HEK293 (cell line): ENCODE measurements around the gene PRSS12.

ENCODE experiments used
- CTCF ChIA-PET: fragments of 350-600 bp; formaldehyde crosslinking; extraction: SDS; loops from one replicate; lab custom pipeline; 2021; ENCODE audit warnings: antibody characterized with exemption; lab: Yijun Ruan, JAX
- POLR2A ChIA-PET: fragments of 300-600 bp; formaldehyde crosslinking; extraction: SDS; loops from one replicate; lab custom pipeline; 2020; ENCODE audit warnings: antibody characterized with exemption, inconsistent platforms; lab: Yijun Ruan, JAX
- H3K27ac ChIP-seq: fragments of 200-500 bp; sonication (Bioruptor generic); 2 replicates; pipeline ENCODE4 v1.5.1; 2014; ENCODE audit warnings: low read depth, low read length, control low read depth, inconsistent platforms; ENCODE audit errors: extremely low read depth
- H3K36me3 ChIP-seq, 2 experiments: fragments of 200-500 bp in 1 of 2; sonication (Bioruptor generic) in 1 of 2; 1 replicate in 1 of 2; 2 replicates in 1 of 2; pipeline ENCODE4 v1.5.1; 2014 to 2017; ENCODE audit warnings: inconsistent platforms in 2 of 2, low read length in 2 of 2; ENCODE audit not compliant: control insufficient read depth in 2 of 2, insufficient read depth in 1 of 2
- H3K4me1 ChIP-seq: fragments of 200-500 bp; sonication (Bioruptor generic); 2 replicates; pipeline ENCODE4 v1.5.1; 2014; ENCODE audit warnings: mild to moderate bottlenecking, low read length, inconsistent platforms; ENCODE audit not compliant: control insufficient read depth, insufficient read depth
- H3K4me3 ChIP-seq: 2 replicates; pipeline ENCODE4 v1.5.1; 2011; ENCODE audit warnings: low read depth, mild to moderate bottlenecking, control low read depth, low read length, moderate library complexity
- H3K9me3 ChIP-seq: fragments of 200-500 bp; sonication (Bioruptor generic); 2 replicates; pipeline ENCODE4 v1.5.1; 2014; ENCODE audit warnings: low read depth, low read length, inconsistent platforms; ENCODE audit not compliant: control insufficient read depth, insufficient read depth
- AEBP2 ChIP-seq: fragments of 450-650 bp; formaldehyde crosslinking; IDR thresholded peaks from 2 replicates; pipeline ENCODE4 v1.5.1; 2016; ENCODE audit warnings: missing biosample characterization, missing genetic modification characterization, borderline replicate concordance
- CTCF ChIP-seq: fragments of 450-650 bp; formaldehyde crosslinking; IDR thresholded peaks from 2 replicates; pipeline ENCODE4 v1.5.1; 2016; ENCODE audit warnings: missing biosample characterization, missing genetic modification characterization
- GLI4 ChIP-seq: fragments of 450-650 bp; formaldehyde crosslinking; IDR thresholded peaks from 2 replicates; pipeline ENCODE4 v1.5.1; 2016; ENCODE audit warnings: missing biosample characterization, missing genetic modification characterization
- HOXD13 ChIP-seq: sonication (generic); formaldehyde crosslinking; IDR thresholded peaks from 2 replicates; pipeline ENCODE4 v1.8.0; 2022; ENCODE audit warnings: missing genetic modification reagents, borderline replicate concordance
- KLF17 ChIP-seq: fragments of 450-650 bp; formaldehyde crosslinking; IDR thresholded peaks from 2 replicates; pipeline ENCODE4 v1.5.1; 2016; ENCODE audit warnings: missing biosample characterization, missing genetic modification characterization
- OSR2 ChIP-seq: fragments of 450-650 bp; formaldehyde crosslinking; IDR thresholded peaks from 2 replicates; pipeline ENCODE4 v1.5.1; 2016; ENCODE audit warnings: missing biosample characterization, missing genetic modification characterization
- OVOL3 ChIP-seq: fragments of 450-650 bp; formaldehyde crosslinking; IDR thresholded peaks from 2 replicates; pipeline ENCODE4 v1.5.1; 2016; ENCODE audit warnings: missing biosample characterization, missing genetic modification characterization
- REPIN1 ChIP-seq: fragments of 450-650 bp; formaldehyde crosslinking; IDR thresholded peaks from 2 replicates; pipeline ENCODE4 v1.5.1; 2017; ENCODE audit warnings: missing biosample characterization, missing genetic modification characterization, low read depth
- SP3 ChIP-seq: fragments of 450-650 bp; formaldehyde crosslinking; IDR thresholded peaks from 2 replicates; pipeline ENCODE4 v1.5.1; 2016; ENCODE audit warnings: missing biosample characterization, missing genetic modification characterization
- SP7 ChIP-seq: fragments of 450-650 bp; formaldehyde crosslinking; IDR thresholded peaks from 2 replicates; pipeline ENCODE4 v1.5.1; 2016; ENCODE audit warnings: missing biosample characterization, missing genetic modification characterization
- ZBTB20 ChIP-seq: fragments of 450-650 bp; formaldehyde crosslinking; IDR thresholded peaks from 2 replicates; pipeline ENCODE4 v1.5.1; 2016; ENCODE audit warnings: missing biosample characterization, missing genetic modification characterization
- ZNF121 ChIP-seq: fragments of 450-650 bp; formaldehyde crosslinking; IDR thresholded peaks from 2 replicates; pipeline ENCODE4 v1.5.1; 2016; ENCODE audit warnings: missing biosample characterization, missing genetic modification characterization
- ZNF155 ChIP-seq: fragments of 450-650 bp; formaldehyde crosslinking; IDR thresholded peaks from 2 replicates; pipeline ENCODE4 v1.5.1; 2016; ENCODE audit warnings: missing biosample characterization, missing genetic modification characterization
- ZNF184 ChIP-seq: fragments of 450-650 bp; IDR thresholded peaks from 2 replicates; pipeline ENCODE4 v1.5.1; 2018; ENCODE audit warnings: missing biosample characterization, mild to moderate bottlenecking, missing genetic modification characterization
- ZNF26 ChIP-seq: fragments of 450-650 bp; formaldehyde crosslinking; IDR thresholded peaks from 2 replicates; pipeline ENCODE4 v1.5.1; 2016; ENCODE audit warnings: missing biosample characterization, missing genetic modification characterization
- ZNF514 ChIP-seq: fragments of 450-650 bp; formaldehyde crosslinking; IDR thresholded peaks from 2 replicates; pipeline ENCODE4 v1.5.1; 2016; ENCODE audit warnings: missing biosample characterization, missing genetic modification characterization
- ZNF560 ChIP-seq: fragments of 450-650 bp; formaldehyde crosslinking; IDR thresholded peaks from 2 replicates; pipeline ENCODE4 v1.5.1; 2017; ENCODE audit warnings: missing biosample characterization, missing genetic modification characterization, borderline replicate concordance
- ZNF654 ChIP-seq: fragments of 450-650 bp; formaldehyde crosslinking; IDR thresholded peaks from 2 replicates; pipeline ENCODE4 v1.5.1; 2016; ENCODE audit warnings: low read depth, missing biosample characterization, missing genetic modification characterization
- ZNF692 ChIP-seq: fragments of 450-650 bp; formaldehyde crosslinking; IDR thresholded peaks from 2 replicates; pipeline ENCODE4 v1.5.1; 2016; ENCODE audit warnings: missing biosample characterization, missing genetic modification characterization
- ZNF837 ChIP-seq: fragments of 450-650 bp; formaldehyde crosslinking; IDR thresholded peaks from 2 replicates; pipeline ENCODE4 v1.5.1; 2016; ENCODE audit warnings: missing biosample characterization, missing genetic modification characterization
- ZXDB ChIP-seq: fragments of 450-650 bp; formaldehyde crosslinking; IDR thresholded peaks from 2 replicates; pipeline ENCODE4 v1.5.1; 2016; ENCODE audit warnings: missing biosample characterization, missing genetic modification characterization
- TF ChIP-seq, protein P1 (sequence below): fragments of 450-650 bp; formaldehyde crosslinking; IDR thresholded peaks from 2 replicates; pipeline ENCODE4 v1.5.1; 2016; ENCODE audit warnings: missing biosample characterization, missing genetic modification characterization
- TF ChIP-seq, protein P2 (sequence below): fragments of 450-650 bp; formaldehyde crosslinking; IDR thresholded peaks from 2 replicates; pipeline ENCODE4 v1.5.1; 2016; ENCODE audit warnings: missing biosample characterization, missing genetic modification characterization, low read depth
- TF ChIP-seq, protein P3 (sequence below): fragments of 450-650 bp; formaldehyde crosslinking; IDR thresholded peaks from 2 replicates; pipeline ENCODE4 v1.5.1; 2016; ENCODE audit warnings: missing biosample characterization, missing genetic modification characterization

The PRSS12 gene

GRCh38 chr4:118327554-118328241 is 25.1 kb downstream of the PRSS12 start (continued):
- TF ChIP-seq ZBTB20 (tag by site-specific recombination) (no peak), ZNF514 (tag by site-specific recombination) (no peak), AEBP2 (tag by site-specific recombination) (0 out of 2 replicates have a peak, but pooled peaks have one; percentile 56), CTCF (tag by site-specific recombination) (no peak), ZNF184 (tag by site-specific recombination) (peak; percentile 41; the same call in 1 of the 2 replicates), ZNF837 (tag by site-specific recombination) (no peak), ZNF560 (tag by site-specific recombination) (no peak), OSR2 (peak; percentile 99), ZNF26 (tag by site-specific recombination) (no peak), ZNF692 (tag by site-specific recombination) (peak; percentile 75), OVOL3 (tag by site-specific recombination) (peak; percentile 99), REPIN1 (tag by site-specific recombination) (no peak), ZNF654 (0 out of 2 replicates have a peak, but pooled peaks have one; percentile 18), HOXD13 (peak; percentile 51; the same call in 1 of the 2 replicates), ZXDB (tag by site-specific recombination) (peak; percentile 94)
- TF ChIP-seq, protein P1, sequence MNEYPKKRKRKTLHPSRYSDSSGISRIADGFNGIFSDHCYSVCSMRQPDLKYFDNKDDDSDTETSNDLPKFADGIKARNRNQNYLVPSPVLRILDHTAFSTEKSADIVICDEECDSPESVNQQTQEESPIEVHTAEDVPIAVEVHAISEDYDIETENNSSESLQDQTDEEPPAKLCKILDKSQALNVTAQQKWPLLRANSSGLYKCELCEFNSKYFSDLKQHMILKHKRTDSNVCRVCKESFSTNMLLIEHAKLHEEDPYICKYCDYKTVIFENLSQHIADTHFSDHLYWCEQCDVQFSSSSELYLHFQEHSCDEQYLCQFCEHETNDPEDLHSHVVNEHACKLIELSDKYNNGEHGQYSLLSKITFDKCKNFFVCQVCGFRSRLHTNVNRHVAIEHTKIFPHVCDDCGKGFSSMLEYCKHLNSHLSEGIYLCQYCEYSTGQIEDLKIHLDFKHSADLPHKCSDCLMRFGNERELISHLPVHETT (tag by site-specific recombination): peak; percentile 97
- TF ChIP-seq, protein P2, sequence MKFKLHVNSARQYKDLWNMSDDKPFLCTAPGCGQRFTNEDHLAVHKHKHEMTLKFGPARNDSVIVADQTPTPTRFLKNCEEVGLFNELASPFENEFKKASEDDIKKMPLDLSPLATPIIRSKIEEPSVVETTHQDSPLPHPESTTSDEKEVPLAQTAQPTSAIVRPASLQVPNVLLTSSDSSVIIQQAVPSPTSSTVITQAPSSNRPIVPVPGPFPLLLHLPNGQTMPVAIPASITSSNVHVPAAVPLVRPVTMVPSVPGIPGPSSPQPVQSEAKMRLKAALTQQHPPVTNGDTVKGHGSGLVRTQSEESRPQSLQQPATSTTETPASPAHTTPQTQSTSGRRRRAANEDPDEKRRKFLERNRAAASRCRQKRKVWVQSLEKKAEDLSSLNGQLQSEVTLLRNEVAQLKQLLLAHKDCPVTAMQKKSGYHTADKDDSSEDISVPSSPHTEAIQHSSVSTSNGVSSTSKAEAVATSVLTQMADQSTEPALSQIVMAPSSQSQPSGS (tag by site-specific recombination): peak; percentile 93

DNA sequence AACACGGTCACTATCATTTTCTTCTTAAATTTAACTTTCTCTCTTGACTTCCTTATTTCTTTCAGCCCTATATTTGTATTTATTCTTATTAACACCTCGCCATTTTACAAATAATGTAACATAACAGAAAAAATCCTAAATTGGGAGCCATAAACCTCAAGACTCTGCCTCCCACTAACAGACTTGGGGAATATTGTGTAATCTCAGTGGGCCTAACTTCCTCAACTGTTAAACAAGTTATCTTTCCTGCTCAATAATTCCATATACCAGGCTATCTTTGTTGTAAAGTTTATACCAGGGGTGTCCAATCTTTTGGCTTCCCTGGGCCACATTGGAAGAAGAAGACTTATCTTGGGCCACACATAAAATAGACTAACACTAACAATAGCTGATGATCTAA is 26.2 kb downstream of the PRSS12 start:
- POLR2A ChIA-PET: interaction anchor here (1.0 kb wide), 1 partner anchor 26 kb away, joined by 4 read pairs; the partner anchor contains the start of gene PRSS12
- no peak for TF ChIP-seq GLI4 (tag by site-specific recombination)
- TF ChIP-seq SP7 (tag by site-specific recombination): no peak
- TF ChIP-seq, protein P3, sequence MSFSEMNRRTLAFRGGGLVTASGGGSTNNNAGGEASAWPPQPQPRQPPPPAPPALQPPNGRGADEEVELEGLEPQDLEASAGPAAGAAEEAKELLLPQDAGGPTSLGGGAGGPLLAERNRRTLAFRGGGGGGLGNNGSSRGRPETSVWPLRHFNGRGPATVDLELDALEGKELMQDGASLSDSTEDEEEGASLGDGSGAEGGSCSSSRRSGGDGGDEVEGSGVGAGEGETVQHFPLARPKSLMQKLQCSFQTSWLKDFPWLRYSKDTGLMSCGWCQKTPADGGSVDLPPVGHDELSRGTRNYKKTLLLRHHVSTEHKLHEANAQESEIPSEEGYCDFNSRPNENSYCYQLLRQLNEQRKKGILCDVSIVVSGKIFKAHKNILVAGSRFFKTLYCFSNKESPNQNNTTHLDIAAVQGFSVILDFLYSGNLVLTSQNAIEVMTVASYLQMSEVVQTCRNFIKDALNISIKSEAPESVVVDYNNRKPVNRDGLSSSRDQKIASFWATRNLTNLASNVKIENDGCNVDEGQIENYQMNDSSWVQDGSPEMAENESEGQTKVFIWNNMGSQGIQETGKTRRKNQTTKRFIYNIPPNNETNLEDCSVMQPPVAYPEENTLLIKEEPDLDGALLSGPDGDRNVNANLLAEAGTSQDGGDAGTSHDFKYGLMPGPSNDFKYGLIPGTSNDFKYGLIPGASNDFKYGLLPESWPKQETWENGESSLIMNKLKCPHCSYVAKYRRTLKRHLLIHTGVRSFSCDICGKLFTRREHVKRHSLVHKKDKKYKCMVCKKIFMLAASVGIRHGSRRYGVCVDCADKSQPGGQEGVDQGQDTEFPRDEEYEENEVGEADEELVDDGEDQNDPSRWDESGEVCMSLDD (tag by site-specific recombination): no peak
- no peak for TF ChIP-seq KLF17 (tag by site-specific recombination)
- no peak for TF ChIP-seq ZNF155 (tag by site-specific recombination)
- no peak for TF ChIP-seq ZNF121 (tag by site-specific recombination)
- TF ChIP-seq SP3 (tag by site-specific recombination): no peak

More for the DNA sequence above, 26.2 kb downstream of the PRSS12 start:
- Histone ChIP-seq H3K27ac (no peak overlapping the region), H3K36me3 (no peaks in the 10 kb centered on the region), H3K4me1 (peaks cover 20% of the 10 kb centered on the region), H3K9me3 (no peaks in the 10 kb centered on the region), H3K4me3 (no peak overlapping the region)
- CTCF ChIA-PET: no interaction called here
